CD14-positive monocyte (primary cell): Measurements from ENCODE around the gene DUSP9. TPM values are rescaled to one million over a fixed set of nuclear protein-coding genes. Genes with fewer than 3 reads are reported as not detected.

ENCODE experiments used
- DNase-seq, 3 donors: peaks; one replicate each; pipeline ENCODE4 v3.0.0-alpha.2; 2011 to 2022
- H2AFZ ChIP-seq: 2 replicates; pipeline ENCODE4 v1.6.0; 2012; ENCODE audit warnings: mild to moderate bottlenecking, low read depth, low read length, inconsistent platforms; ENCODE audit not compliant: insufficient read depth, poor library complexity, severe bottlenecking
- H3K27ac ChIP-seq, 2 donors: 1 replicate in 1 of 2; 2 replicates in 1 of 2; pipeline ENCODE4 v1.5.1; 2012 to 2013; ENCODE audit warnings: low read length in 2 of 2, control low read depth in 1 of 2, inconsistent platforms in 1 of 2, low read depth in 1 of 2, mild to moderate bottlenecking in 1 of 2
- H3K27me3 ChIP-seq, 2 donors: one replicate each; pipeline versions ENCODE4 v1.6.0 to v1.6.1; 2011 to 2013; ENCODE audit warnings: low read length in 2 of 2; ENCODE audit not compliant: control insufficient read depth in 2 of 2, insufficient read depth in 2 of 2
- H3K36me3 ChIP-seq, 2 donors: replicated peaks in 1 of 2; 1 replicate in 1 of 2; 2 replicates in 1 of 2; pipeline versions ENCODE4 v1.5.1 to v1.6.1; 2012 to 2013; ENCODE audit warnings: low read length in 2 of 2, control low read depth in 1 of 2, inconsistent platforms in 1 of 2, mild to moderate bottlenecking in 1 of 2; ENCODE audit not compliant: insufficient read depth in 2 of 2, control insufficient read depth in 1 of 2
- H3K4me1 ChIP-seq, 2 donors: 1 replicate in 1 of 2; 2 replicates in 1 of 2; pipeline versions ENCODE4 v1.5.1 to v1.6.1; 2012 to 2013; ENCODE audit warnings: low read length in 2 of 2, control low read depth in 1 of 2, inconsistent platforms in 1 of 2, mild to moderate bottlenecking in 1 of 2, moderate library complexity in 1 of 2; ENCODE audit not compliant: insufficient read depth in 2 of 2, control insufficient read depth in 1 of 2
- H3K4me2 ChIP-seq: replicated peaks from 2 replicates; pipeline ENCODE3; 2012; ENCODE audit warnings: low read length, moderate library complexity, mild to moderate bottlenecking; ENCODE audit not compliant: poor library complexity, severe bottlenecking; ENCODE audit errors: extremely low read depth
- H3K4me3 ChIP-seq, 3 experiments: fragments of 200-600 bp in 1 of 3; sonication (generic) in 1 of 3; replicated peaks in 1 of 3; 1 replicate in 2 of 3; 2 replicates in 1 of 3; pipeline ENCODE4 v1.5.1; 2011 to 2013; ENCODE audit warnings: low read length in 3 of 3, mild to moderate bottlenecking in 3 of 3, control low read depth in 2 of 3, low read depth in 2 of 3, inconsistent platforms in 1 of 3, moderate library complexity in 1 of 3
- H3K79me2 ChIP-seq: 2 replicates; pipeline ENCODE4 v1.6.0; 2012; ENCODE audit warnings: mild to moderate bottlenecking, control low read depth, inconsistent platforms, low read length, moderate library complexity; ENCODE audit not compliant: insufficient read depth
- H3K9ac ChIP-seq: 2 replicates; pipeline ENCODE4 v1.6.0; 2017; ENCODE audit warnings: low read length, mild to moderate bottlenecking; ENCODE audit not compliant: insufficient read depth, poor library complexity, severe bottlenecking
- H3K9me3 ChIP-seq, 2 donors: replicated peaks in 1 of 2; 1 replicate in 1 of 2; 2 replicates in 1 of 2; pipeline versions ENCODE4 v1.5.1 to v1.6.1; 2012 to 2013; ENCODE audit warnings: low read length in 2 of 2, control low read depth in 1 of 2; ENCODE audit not compliant: control insufficient read depth in 1 of 2, insufficient read depth in 1 of 2
- H4K20me1 ChIP-seq: 2 replicates; pipeline ENCODE4 v1.6.0; 2012; ENCODE audit warnings: mild to moderate bottlenecking, low read length, control low read depth, moderate library complexity; ENCODE audit not compliant: insufficient read depth
- H3K27ac Mint-ChIP-seq, 7 donors: one replicate each; pipeline ENCODE4 v1.8.0; 2020; ENCODE audit warnings: mild to moderate bottlenecking in 7 of 7, mixed read lengths in 7 of 7, moderate library complexity in 6 of 7, inconsistent platforms in 2 of 7
- H3K27me3 Mint-ChIP-seq, 3 donors: one replicate each; pipeline ENCODE4 v1.8.0; 2021 to 2022; ENCODE audit warnings: low read depth in 3 of 3, mild to moderate bottlenecking in 3 of 3, mixed read lengths in 3 of 3, moderate library complexity in 3 of 3, inconsistent platforms in 1 of 3
- H3K36me3 Mint-ChIP-seq, 2 donors: one replicate each; pipeline ENCODE4 v1.8.0; 2020; ENCODE audit warnings: mixed read lengths in 2 of 2, inconsistent platforms in 1 of 2, mild to moderate bottlenecking in 1 of 2
- H3K4me1 Mint-ChIP-seq: one replicate; pipeline ENCODE4 v1.8.0; 2020; ENCODE audit warnings: mild to moderate bottlenecking, mixed read lengths
- H3K4me3 Mint-ChIP-seq, 2 donors: one replicate each; pipeline ENCODE4 v1.8.0; 2020; ENCODE audit warnings: mild to moderate bottlenecking in 2 of 2, mixed read lengths in 2 of 2, moderate library complexity in 1 of 2
- H3K9me3 Mint-ChIP-seq, 7 donors: one replicate each; pipeline ENCODE4 v1.8.0; 2020 to 2022; ENCODE audit warnings: mixed read lengths in 7 of 7, mild to moderate bottlenecking in 6 of 7, moderate library complexity in 6 of 7, inconsistent platforms in 2 of 7
- WGBS: methylation state at CpG from one replicate; pipeline ENCODE4 v1.1.5; 2013; ENCODE audit warnings: missing lambda C conversion rate; ENCODE audit not compliant: insufficient coverage; 5-methylcytosine and 5-hydroxymethylcytosine counted together
- intact Hi-C, 2 donors: fragments of 100-400 bp; cut with micrococcal nuclease; formaldehyde crosslinking; loops; one replicate each; pipeline versions ENCODE4 v1.15.0 to v1.15.1; 2023
- polyA plus RNA-seq, 3 donors: library from polyadenylated mRNA; depleted of rRNA in 1 of 3; unstranded in 2 of 3; stranded (reverse) in 1 of 3; fragments of 300-500 nt in 2 of 3; fragments of >200 nt in 1 of 3; fragmentation: Illumina TruSeq in 2 of 3; gene quantifications; 1 replicate in 2 of 3; 2 replicates in 1 of 3; pipeline ENCODE4 v1.2.3, GENCODE V29; 2012 to 2021
- TF ChIP-seq, protein P1 (sequence below): fragments of 200-600 bp; IDR thresholded peaks from one replicate; pipeline ENCODE4 v1.8.0; 2022; ENCODE audit warnings: antibody characterized with exemption, mild to moderate bottlenecking

The DUSP9 gene
- polyA plus RNA-seq, 3 donors: not detected

DNA sequence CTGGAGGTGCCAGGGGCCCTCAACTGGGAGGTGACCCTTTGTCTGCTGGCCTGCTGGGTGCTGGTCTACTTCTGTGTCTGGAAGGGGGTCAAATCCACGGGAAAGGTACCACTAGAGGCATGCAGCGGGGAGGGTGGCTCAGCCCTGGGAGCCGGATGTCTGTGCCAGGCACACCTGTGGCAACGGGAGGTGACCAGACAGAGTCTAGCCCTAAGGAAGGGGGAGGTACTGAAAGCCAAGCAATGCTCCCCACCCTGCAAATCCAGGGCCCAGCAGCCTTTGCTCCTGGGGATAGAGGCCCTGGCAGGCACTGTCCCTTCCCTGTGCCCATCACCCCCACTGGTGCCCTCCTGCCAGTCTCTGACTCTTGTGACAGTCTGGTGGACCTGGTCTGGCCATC, 45.0 kb downstream of the DUSP9 start:
- Histone ChIP-seq H3K27me3 (peaks cover 0 to 21% of the 10 kb centered on the region in 2 donors), H3K4me1 (no peaks in the 10 kb centered on the region), H3K79me2 (no peaks in the 10 kb centered on the region), H3K4me2 (no peak overlapping the region), H3K4me3 (no peak overlapping the region), H3K27ac (no peak overlapping the region), H3K9ac (no peak overlapping the region), H4K20me1 (no peaks in the 10 kb centered on the region), H2AFZ (no peak overlapping the region), H3K36me3 (peaks cover under 1 to 3% of the 10 kb centered on the region in 2 donors), H3K9me3 (no peaks in the 10 kb centered on the region)
- H3K4me1 Mint-ChIP-seq: peaks cover 3% of the 10 kb centered on the region
- peaks cover 14 to 43% (median 27%) of the 10 kb centered on the region in 3 donors for H3K27me3 Mint-ChIP-seq
- peaks cover 4 to 13% of the 10 kb centered on the region in 2 donors for H3K36me3 Mint-ChIP-seq
- H3K4me3 Mint-ChIP-seq: no peak overlapping the region
- DNase-seq: no peak
- no peak overlapping the region for H3K27ac Mint-ChIP-seq
- WGBS: no CpG with 5 or more reads among the region's 4 CpGs
- intact Hi-C loops: no loop called here
- H3K9me3 Mint-ChIP-seq: peaks cover 0 to 4% (median 0%) of the 10 kb centered on the region in 7 donors
- TF ChIP-seq, protein P1, sequence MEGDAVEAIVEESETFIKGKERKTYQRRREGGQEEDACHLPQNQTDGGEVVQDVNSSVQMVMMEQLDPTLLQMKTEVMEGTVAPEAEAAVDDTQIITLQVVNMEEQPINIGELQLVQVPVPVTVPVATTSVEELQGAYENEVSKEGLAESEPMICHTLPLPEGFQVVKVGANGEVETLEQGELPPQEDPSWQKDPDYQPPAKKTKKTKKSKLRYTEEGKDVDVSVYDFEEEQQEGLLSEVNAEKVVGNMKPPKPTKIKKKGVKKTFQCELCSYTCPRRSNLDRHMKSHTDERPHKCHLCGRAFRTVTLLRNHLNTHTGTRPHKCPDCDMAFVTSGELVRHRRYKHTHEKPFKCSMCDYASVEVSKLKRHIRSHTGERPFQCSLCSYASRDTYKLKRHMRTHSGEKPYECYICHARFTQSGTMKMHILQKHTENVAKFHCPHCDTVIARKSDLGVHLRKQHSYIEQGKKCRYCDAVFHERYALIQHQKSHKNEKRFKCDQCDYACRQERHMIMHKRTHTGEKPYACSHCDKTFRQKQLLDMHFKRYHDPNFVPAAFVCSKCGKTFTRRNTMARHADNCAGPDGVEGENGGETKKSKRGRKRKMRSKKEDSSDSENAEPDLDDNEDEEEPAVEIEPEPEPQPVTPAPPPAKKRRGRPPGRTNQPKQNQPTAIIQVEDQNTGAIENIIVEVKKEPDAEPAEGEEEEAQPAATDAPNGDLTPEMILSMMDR: no peak

DNA sequence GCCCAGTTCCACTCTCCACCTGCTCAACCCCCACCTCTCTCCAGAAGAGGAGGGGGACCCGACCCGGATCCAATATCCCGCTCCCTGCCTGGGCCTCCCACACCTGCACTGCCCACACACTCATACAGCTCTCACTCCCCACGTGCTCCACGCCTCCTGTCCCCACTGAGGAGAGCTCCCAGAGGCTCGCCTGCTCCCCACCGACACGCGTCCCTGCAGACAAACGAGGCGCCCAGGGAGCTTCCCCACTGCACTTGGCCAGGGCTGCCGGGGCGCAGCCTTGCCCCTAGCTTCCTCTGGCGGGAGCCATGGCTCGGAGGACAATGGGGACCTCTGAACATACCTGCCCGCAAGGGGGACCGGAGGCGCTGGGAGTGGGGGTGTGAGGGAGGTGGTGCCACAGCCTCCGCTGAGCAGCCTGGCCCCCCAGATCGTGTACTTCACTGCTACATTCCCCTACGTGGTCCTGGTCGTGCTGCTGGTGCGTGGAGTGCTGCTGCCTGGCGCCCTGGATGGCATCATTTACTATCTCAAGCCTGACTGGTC, 45.7 kb downstream of the DUSP9 start:
- Histone ChIP-seq H3K9me3 (no peaks in the 10 kb centered on the region), H3K79me2 (no peaks in the 10 kb centered on the region), H3K4me1 (no peaks in the 10 kb centered on the region), H3K9ac (no peak overlapping the region), H2AFZ (no peak overlapping the region), H3K4me3 (no peak overlapping the region), H3K27ac (no peak overlapping the region), H4K20me1 (peaks cover 2% of the 10 kb centered on the region), H3K4me2 (no peak overlapping the region), H3K27me3 (peaks cover 0 to 17% of the 10 kb centered on the region in 2 donors), H3K36me3 (peaks cover 6 to 7% of the 10 kb centered on the region in 2 donors)
- TF ChIP-seq, protein P1: no peak
- peaks cover 10 to 19% of the 10 kb centered on the region in 2 donors for H3K36me3 Mint-ChIP-seq
- intact Hi-C loops: no loop called here
- DNase-seq: no peak
- H3K4me1 Mint-ChIP-seq: no peaks in the 10 kb centered on the region
- peaks cover 0 to 3% (median 0%) of the 10 kb centered on the region in 7 donors for H3K9me3 Mint-ChIP-seq
- H3K4me3 Mint-ChIP-seq: no peak overlapping the region
- H3K27me3 Mint-ChIP-seq: peaks cover 14 to 38% (median 27%) of the 10 kb centered on the region in 3 donors
- H3K27ac Mint-ChIP-seq: peak overlapping the region in 2 of 7 donors; percentile 42 to 52
- WGBS: 58% methylated on average over 8 of the region's 24 CpGs
